ENCODE results near the gene TMEM126A. TPM values are rescaled to one million over a fixed set of nuclear protein-coding genes. Genes with fewer than 3 reads are reported as not detected.

Gene TMEM126A
- total RNA-seq, 1 donor from 2014 or later, result 25.8 TPM

DNA sequence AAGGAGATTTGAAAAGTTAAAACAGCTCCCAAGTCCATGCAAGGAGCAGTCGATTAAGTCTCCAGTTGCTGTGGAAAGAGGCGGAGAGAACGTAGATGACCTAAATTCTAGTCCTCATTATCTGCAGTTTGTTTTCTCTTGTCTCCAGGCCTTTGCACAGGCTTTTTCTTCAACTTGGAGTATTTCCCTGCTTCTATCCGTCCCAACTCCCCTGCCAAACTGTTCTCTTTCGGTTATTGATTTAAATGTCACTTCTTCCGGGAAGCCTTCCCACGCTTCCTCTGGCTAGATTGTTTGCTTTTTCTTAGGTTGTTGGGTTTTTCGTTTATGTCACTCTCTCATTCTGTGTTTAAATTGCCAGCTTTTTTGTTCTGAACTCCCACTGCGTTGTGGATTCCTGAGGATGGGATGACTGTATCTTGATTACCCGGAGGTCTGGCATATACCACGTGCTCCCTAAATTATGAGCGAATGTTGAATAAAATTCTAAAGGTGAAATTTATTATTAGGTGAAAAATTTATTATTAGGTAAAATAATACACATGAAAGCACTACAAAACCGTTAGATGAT, 18.9 kb upstream of the TMEM126A start:
- DNase-seq (ENCODE audit: low spot score, unreplicated experiment), result no peak
- peak overlapping the region; percentile 94 for H3K4me3 Mint-ChIP-seq (ENCODE audit: low read depth)
- no peaks in the 10 kb centered on the region for H3K9me3 Mint-ChIP-seq (ENCODE audit: low read depth)
- H3K4me1 Mint-ChIP-seq (ENCODE audit: low read depth), result peaks cover 13% of the 10 kb centered on the region
- peaks cover 6% of the 10 kb centered on the region for H3K27me3 Mint-ChIP-seq
- H3K27ac Mint-ChIP-seq, result peak overlapping the region; percentile 97
- TF ChIP-seq, protein P1, sequence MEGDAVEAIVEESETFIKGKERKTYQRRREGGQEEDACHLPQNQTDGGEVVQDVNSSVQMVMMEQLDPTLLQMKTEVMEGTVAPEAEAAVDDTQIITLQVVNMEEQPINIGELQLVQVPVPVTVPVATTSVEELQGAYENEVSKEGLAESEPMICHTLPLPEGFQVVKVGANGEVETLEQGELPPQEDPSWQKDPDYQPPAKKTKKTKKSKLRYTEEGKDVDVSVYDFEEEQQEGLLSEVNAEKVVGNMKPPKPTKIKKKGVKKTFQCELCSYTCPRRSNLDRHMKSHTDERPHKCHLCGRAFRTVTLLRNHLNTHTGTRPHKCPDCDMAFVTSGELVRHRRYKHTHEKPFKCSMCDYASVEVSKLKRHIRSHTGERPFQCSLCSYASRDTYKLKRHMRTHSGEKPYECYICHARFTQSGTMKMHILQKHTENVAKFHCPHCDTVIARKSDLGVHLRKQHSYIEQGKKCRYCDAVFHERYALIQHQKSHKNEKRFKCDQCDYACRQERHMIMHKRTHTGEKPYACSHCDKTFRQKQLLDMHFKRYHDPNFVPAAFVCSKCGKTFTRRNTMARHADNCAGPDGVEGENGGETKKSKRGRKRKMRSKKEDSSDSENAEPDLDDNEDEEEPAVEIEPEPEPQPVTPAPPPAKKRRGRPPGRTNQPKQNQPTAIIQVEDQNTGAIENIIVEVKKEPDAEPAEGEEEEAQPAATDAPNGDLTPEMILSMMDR (IDR thresholded peaks at IDR 0.05; ENCODE audit: unreplicated experiment), result no peak
- H3K36me3 Mint-ChIP-seq (ENCODE audit: insufficient read depth), result peaks cover 6% of the 10 kb centered on the region

DNA sequence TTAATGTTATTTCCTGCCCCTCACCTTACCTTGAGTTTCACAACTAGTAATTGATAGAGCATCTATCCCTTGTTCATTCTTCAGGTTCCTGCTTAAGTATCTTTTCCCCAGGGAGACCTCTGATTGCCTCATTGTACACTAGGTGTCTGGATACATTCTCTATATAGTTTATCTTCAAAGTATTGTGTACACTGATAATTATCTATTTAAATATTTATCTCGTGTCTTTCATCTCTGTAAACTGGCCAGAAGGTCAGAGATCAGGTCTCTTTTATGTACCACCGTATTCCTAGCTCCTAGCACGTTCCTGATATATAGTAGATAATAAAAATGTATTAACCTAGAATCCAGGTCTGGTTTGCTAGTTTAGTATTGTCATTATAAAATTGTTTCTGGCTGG, 13.0 kb upstream of the TMEM126A start:
- Mint-ChIP-seq H3K27me3 (no peaks in the 10 kb centered on the region), H3K27ac (no peak overlapping the region), H3K36me3 (ENCODE audit: insufficient read depth) (peaks cover 7% of the 10 kb centered on the region), H3K4me3 (ENCODE audit: low read depth) (no peak overlapping the region), H3K4me1 (ENCODE audit: low read depth) (no peaks in the 10 kb centered on the region), H3K9me3 (ENCODE audit: low read depth) (no peaks in the 10 kb centered on the region)
- DNase-seq (ENCODE audit: low spot score, unreplicated experiment), result no peak
- TF ChIP-seq, protein P1 (IDR thresholded peaks at IDR 0.05; ENCODE audit: unreplicated experiment), result no peak

DNA sequence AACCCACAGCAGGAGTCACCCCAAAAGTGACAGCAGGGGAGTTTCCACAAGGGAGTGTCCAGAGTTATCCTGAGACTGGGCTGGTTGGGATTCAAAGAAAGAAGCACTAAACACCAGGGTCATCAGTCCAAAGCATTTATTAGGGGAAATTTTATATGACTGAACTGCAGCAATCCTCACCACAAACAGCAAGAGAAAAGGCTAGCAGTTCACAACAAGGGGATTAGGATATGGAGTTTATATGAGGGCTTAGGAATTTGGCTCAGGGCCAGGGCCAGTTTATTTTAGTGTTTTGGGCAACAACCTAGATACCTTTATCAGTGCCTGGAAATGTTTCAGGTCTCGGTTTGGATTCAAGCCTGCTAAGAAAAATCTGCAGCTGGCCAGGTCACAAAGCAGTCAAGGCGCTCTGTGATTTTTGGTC, 4.6 kb upstream of the TMEM126A start:
- Mint-ChIP-seq H3K27me3 (peaks cover 14% of the 10 kb centered on the region), H3K36me3 (ENCODE audit: insufficient read depth) (no peaks in the 10 kb centered on the region), H3K9me3 (ENCODE audit: low read depth) (no peaks in the 10 kb centered on the region), H3K27ac (no peak overlapping the region), H3K4me3 (ENCODE audit: low read depth) (no peak overlapping the region), H3K4me1 (ENCODE audit: low read depth) (peaks cover 9% of the 10 kb centered on the region)
- DNase-seq (ENCODE audit: low spot score, unreplicated experiment), result no peak
- TF ChIP-seq, protein P1 (IDR thresholded peaks at IDR 0.05; ENCODE audit: unreplicated experiment), result no peak

DNA sequence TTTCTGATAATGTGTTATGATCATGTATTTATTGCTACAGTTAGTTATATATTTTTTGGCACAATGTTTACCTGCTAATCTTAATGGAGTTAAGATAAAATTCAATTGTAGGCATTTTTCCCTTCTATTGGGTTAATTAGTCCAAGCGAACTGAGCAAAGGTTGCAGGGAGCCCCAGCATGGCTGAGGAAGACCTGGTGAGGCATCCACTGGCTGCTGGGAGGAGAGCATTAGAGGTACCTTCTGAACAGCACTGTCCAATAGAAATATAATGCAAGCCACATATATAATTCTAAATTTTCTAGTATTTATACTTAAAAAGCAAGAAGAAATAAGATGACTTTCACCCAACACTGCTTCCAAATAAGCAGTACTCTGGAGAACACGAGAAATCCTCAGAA, 689 bp upstream of the TMEM126A start:
- H3K4me1 Mint-ChIP-seq (ENCODE audit: low read depth), result peaks cover 16% of the 10 kb centered on the region
- TF ChIP-seq, protein P1 (IDR thresholded peaks at IDR 0.05; ENCODE audit: unreplicated experiment), result no peak
- H3K36me3 Mint-ChIP-seq (ENCODE audit: insufficient read depth), result peaks cover 3% of the 10 kb centered on the region
- no peak for DNase-seq (ENCODE audit: low spot score, unreplicated experiment)
- H3K27me3 Mint-ChIP-seq, result peaks cover 12% of the 10 kb centered on the region
- H3K27ac Mint-ChIP-seq, result peak overlapping the region; percentile 98
- H3K4me3 Mint-ChIP-seq (ENCODE audit: low read depth), result peak overlapping the region; percentile 96
- H3K9me3 Mint-ChIP-seq (ENCODE audit: low read depth), result no peaks in the 10 kb centered on the region

DNA sequence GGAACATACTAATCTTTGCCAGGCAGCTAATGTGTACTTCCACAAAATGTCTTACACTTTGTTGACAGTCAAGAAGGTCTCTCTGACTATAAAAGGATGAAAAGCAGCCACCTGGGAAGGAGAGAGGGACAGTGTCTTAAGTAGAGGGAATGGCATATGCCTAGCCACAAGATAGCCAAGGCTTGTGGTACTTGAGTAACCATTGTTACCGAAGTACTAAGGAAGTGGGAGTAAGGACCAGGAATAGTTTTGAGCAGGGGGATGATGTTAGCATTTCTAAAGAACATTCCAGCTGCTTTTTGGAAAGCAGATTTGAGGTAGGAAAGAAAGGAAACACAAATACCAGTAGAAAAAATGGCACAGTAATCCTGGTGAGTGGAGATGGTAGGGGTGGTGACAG, 3.4 kb downstream of the TMEM126A start:
- no peak overlapping the region for H3K27ac Mint-ChIP-seq
- DNase-seq (ENCODE audit: low spot score, unreplicated experiment), result no peak

More for the DNA sequence above, 3.4 kb downstream of the TMEM126A start:
- no peaks in the 10 kb centered on the region for H3K9me3 Mint-ChIP-seq (ENCODE audit: low read depth)
- peaks cover 16% of the 10 kb centered on the region for H3K4me1 Mint-ChIP-seq (ENCODE audit: low read depth)
- H3K4me3 Mint-ChIP-seq (ENCODE audit: low read depth), result no peak overlapping the region
- H3K27me3 Mint-ChIP-seq, result no peaks in the 10 kb centered on the region
- peaks cover 3% of the 10 kb centered on the region for H3K36me3 Mint-ChIP-seq (ENCODE audit: insufficient read depth)
- TF ChIP-seq, protein P1 (IDR thresholded peaks at IDR 0.05; ENCODE audit: unreplicated experiment), result no peak

All from progenitor cell of endocrine pancreas (in vitro differentiated cells).